Brain microvascular endothelial cell (primary cell): ENCODE results near the gene METAP1.
"Not testable (repeated sequence)": the region's sequence is repeated elsewhere in the genome, so short reads cannot be mapped to it uniquely, and the experiment has no call there.

Experiments used
- DNase-seq: peaks from one replicate; pipeline ENCODE4 v3.0.0-alpha.2; 2020
- H3K27ac ChIP-seq: fragments of 250-450 bp; sonication (Bioruptor Pico); 2 replicates; pipeline ENCODE4 v1.5.1; 2020; ENCODE audit warnings: mild to moderate bottlenecking, moderate library complexity
- H3K27me3 ChIP-seq: fragments of 250-450 bp; sonication (Bioruptor Pico); replicated peaks from 2 replicates; pipeline ENCODE4 v1.5.1; 2020; ENCODE audit warnings: mild to moderate bottlenecking
- H3K36me3 ChIP-seq: fragments of 250-450 bp; sonication (Bioruptor Pico); replicated peaks from 2 replicates; pipeline ENCODE4 v1.5.1; 2020; ENCODE audit warnings: mild to moderate bottlenecking
- H3K4me3 ChIP-seq: 2 replicates; pipeline ENCODE4 v1.5.1; 2011; ENCODE audit warnings: low read depth, mild to moderate bottlenecking, control low read depth, low read length, moderate library complexity
- CTCF ChIP-seq: IDR thresholded peaks from 2 replicates; pipeline ENCODE4 v1.5.1; 2011; ENCODE audit warnings: low read depth, mild to moderate bottlenecking, moderate library complexity, low read length, control low read depth, inconsistent platforms; ENCODE audit errors: missing control alignments
- in situ Hi-C: cut with HindIII; loops from 2 replicates; pipeline ENCODE4 v1.10.0; 2017; ENCODE audit warnings: low sequenced_read_pairs, low pct_ligation_motif_present

Gene METAP1

GRCh38 chr4:99078931-99079624, 83.6 kb downstream of the METAP1 start:
- no peak for TF ChIP-seq CTCF
- Histone ChIP-seq H3K27ac (no peak overlapping the region), H3K36me3 (peaks cover 68% of the 10 kb centered on the region), H3K4me3 (no peak overlapping the region), H3K27me3 (no peaks in the 10 kb centered on the region)
- DNase-seq = no peak
- in situ Hi-C loops = no loop called here

GRCh38 chr4:99079625-99080295, 84.2 kb downstream of the METAP1 start:
- TF ChIP-seq CTCF = no peak
- peaks cover 70% of the 10 kb centered on the region for H3K36me3 ChIP-seq
- in situ Hi-C loops = no loop called here

GRCh38 chr4:99080869-99081268, 85.3 kb downstream of the METAP1 start:
- H3K27me3 ChIP-seq, in situ Hi-C loops, H3K27ac ChIP-seq, DNase-seq, H3K4me3 ChIP-seq: not testable (repeated sequence)
- peaks cover 64% of the 10 kb centered on the region for H3K36me3 ChIP-seq

More at GRCh38 chr4:99079625-99080295, 84.2 kb downstream of the METAP1 start:
- Histone ChIP-seq H3K27me3 (no peaks in the 10 kb centered on the region), H3K27ac (no peak overlapping the region), H3K4me3 (no peak overlapping the region)
- no peak for DNase-seq

- no peak overlapping the region for H3K4me3 ChIP-seq
- H3K27ac ChIP-seq = no peak overlapping the region
- peaks cover 56% of the 10 kb centered on the region for H3K36me3 ChIP-seq
- H3K27me3 ChIP-seq = no peaks in the 10 kb centered on the region
- in situ Hi-C loops = no loop called here
- DNase-seq = no peak
- TF ChIP-seq CTCF = no peak
Measured at GRCh38 chr4:99082192-99082591, 86.7 kb downstream of the METAP1 start.

- in situ Hi-C loops = no loop called here
- no peak for TF ChIP-seq CTCF
- H3K27me3 ChIP-seq = no peaks in the 10 kb centered on the region
- peaks cover 47% of the 10 kb centered on the region for H3K36me3 ChIP-seq
- no peak overlapping the region for H3K4me3 ChIP-seq
- H3K27ac ChIP-seq = no peak overlapping the region
- no peak for DNase-seq
Measured at GRCh38 chr4:99084595-99084994, 89.1 kb downstream of the METAP1 start.

GRCh38 chr4:99088023-99088449, 92.5 kb downstream of the METAP1 start:
- H3K36me3 ChIP-seq = peaks cover 13% of the 10 kb centered on the region
- H3K27me3 ChIP-seq = no peaks in the 10 kb centered on the region
- peak overlapping the region; percentile 87 for H3K4me3 ChIP-seq
- no peak for TF ChIP-seq CTCF
- peak; percentile 47 for DNase-seq
- in situ Hi-C loops = no loop called here
- peak overlapping the region; percentile 75 for H3K27ac ChIP-seq
